Vagina (tissue), 2 donors: Measurements from ENCODE around the gene RPSA. TPM values are rescaled to one million over a fixed set of nuclear protein-coding genes. Genes with fewer than 3 reads are reported as not detected.

Source experiments
- DNase-seq, 2 donors: peaks; one replicate each; pipeline ENCODE4 v3.0.0-alpha.2; 2017; ENCODE audit errors: extremely low spot score in 2 of 2
- H3K27ac ChIP-seq: fragments of 200-600 bp; sonication (generic); one replicate; pipeline ENCODE4 v1.5.1; 2019
- H3K27me3 ChIP-seq: fragments of 200-600 bp; sonication (generic); one replicate; pipeline ENCODE4 v1.5.1; 2019
- H3K36me3 ChIP-seq, 2 donors: fragments of 200-600 bp; sonication (generic); one replicate each; pipeline ENCODE4 v1.5.1; 2017 to 2019
- H3K4me1 ChIP-seq: fragments of 200-600 bp; sonication (generic); one replicate; pipeline ENCODE4 v1.5.1; 2019
- H3K4me3 ChIP-seq, 2 donors: fragments of 200-600 bp; sonication (generic); 1 replicate in 1 of 2; 2 replicates in 1 of 2; pipeline ENCODE4 v1.5.1; 2016 to 2019
- H3K9me3 ChIP-seq: fragments of 200-600 bp; sonication (generic); one replicate; pipeline ENCODE4 v1.5.1; 2019
- POLR2A ChIP-seq, 2 donors: fragments of 450-650 bp; IDR thresholded peaks; one replicate each; pipeline ENCODE4 v1.6.1; 2017; ENCODE audit warnings: antibody characterized with exemption in 2 of 2, mild to moderate bottlenecking in 2 of 2, moderate library complexity in 2 of 2
- POLR2AphosphoS5 ChIP-seq, 2 donors: sonication (generic); formaldehyde crosslinking; IDR thresholded peaks; one replicate each; pipeline ENCODE4 v1.9.0; 2017; ENCODE audit warnings: antibody characterized with exemption in 2 of 2, mild to moderate bottlenecking in 2 of 2, low read depth in 1 of 2; ENCODE audit not compliant: insufficient read depth in 1 of 2
- intact Hi-C: fragments of 100-400 bp; cut with DNase I; formaldehyde crosslinking; loops from one replicate; pipeline ENCODE4 v1.15.1; 2023
- total RNA-seq: library from RNA; depleted of rRNA; stranded (reverse); fragments of >200 nt; gene quantifications from one replicate; pipeline ENCODE4 v1.2.3, GENCODE V29; 2016
- TF ChIP-seq, protein P1 (sequence below), 3 experiments: fragments of 450-650 bp in 2 of 3; fragments of 200-600 bp in 1 of 3; sonication (generic) in 1 of 3; IDR thresholded peaks; one replicate each; pipeline ENCODE4 v1.5.1; 2017 to 2019; ENCODE audit warnings: antibody characterized with exemption in 3 of 3, mild to moderate bottlenecking in 2 of 3, moderate library complexity in 2 of 3

The RPSA gene
- total RNA-seq, 1 donor from 2014 or later = 1,049 TPM

DNA sequence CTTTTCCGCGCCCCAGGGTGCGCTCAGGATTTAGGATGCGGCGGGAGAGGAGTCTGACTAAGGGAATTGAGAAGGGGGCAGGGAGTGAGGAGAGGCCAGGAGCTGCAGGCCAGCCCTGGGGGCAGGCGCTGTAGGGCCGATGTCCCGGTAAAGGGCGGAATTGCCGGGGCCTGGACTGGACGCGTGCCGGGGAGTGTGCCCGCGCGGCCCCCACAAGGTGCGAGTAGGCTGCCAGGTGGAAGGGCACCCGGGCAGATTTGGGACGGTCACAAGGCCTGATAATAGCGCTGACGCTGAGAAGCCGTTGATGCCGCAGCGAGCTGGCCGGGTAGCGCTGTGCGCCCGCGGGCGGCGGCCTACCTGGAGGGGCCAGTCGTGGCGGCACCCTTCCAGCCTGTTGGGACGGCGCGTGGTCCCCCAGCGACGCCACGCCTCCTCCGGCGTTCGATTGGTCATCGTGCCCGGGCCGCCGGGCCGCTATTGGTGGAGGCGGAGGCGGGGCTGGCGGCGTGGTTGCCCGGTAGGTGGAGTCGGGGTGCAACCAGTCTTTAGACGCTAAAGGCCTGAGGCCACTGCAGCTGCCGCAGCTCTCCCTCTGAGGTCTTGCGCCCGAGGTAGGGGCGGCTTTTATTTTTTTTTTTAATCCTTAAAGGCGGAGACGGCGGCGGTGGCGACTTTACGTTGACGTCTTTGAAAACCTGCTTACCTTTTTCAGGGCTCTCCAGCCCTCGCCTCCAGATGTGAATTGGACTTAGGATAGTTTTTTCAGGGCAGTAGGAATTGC lies 22.4 kb upstream of the RPSA start:
- Histone ChIP-seq H3K36me3 (no peaks in the 10 kb centered on the region), H3K9me3 (no peaks in the 10 kb centered on the region), H3K4me1 (peaks cover 38% of the 10 kb centered on the region), H3K27me3 (no peaks in the 10 kb centered on the region), H3K4me3 (peak overlapping the region; percentile 71 to 81), H3K27ac (peak overlapping the region; percentile 58)
- DNase-seq = peak in 1 of 2 donors; percentile 95
- intact Hi-C loops = no loop called here
- TF ChIP-seq POLR2A (IDR thresholded peaks at IDR 0.05) (peak in 1 of 2 donors; percentile 17), POLR2AphosphoS5 (IDR thresholded peaks at IDR 0.05; ENCODE audit: insufficient read depth in 1 of 2, low read depth in 1 of 2) (peak; percentile 58 to 73)
- TF ChIP-seq, protein P1, sequence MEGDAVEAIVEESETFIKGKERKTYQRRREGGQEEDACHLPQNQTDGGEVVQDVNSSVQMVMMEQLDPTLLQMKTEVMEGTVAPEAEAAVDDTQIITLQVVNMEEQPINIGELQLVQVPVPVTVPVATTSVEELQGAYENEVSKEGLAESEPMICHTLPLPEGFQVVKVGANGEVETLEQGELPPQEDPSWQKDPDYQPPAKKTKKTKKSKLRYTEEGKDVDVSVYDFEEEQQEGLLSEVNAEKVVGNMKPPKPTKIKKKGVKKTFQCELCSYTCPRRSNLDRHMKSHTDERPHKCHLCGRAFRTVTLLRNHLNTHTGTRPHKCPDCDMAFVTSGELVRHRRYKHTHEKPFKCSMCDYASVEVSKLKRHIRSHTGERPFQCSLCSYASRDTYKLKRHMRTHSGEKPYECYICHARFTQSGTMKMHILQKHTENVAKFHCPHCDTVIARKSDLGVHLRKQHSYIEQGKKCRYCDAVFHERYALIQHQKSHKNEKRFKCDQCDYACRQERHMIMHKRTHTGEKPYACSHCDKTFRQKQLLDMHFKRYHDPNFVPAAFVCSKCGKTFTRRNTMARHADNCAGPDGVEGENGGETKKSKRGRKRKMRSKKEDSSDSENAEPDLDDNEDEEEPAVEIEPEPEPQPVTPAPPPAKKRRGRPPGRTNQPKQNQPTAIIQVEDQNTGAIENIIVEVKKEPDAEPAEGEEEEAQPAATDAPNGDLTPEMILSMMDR (IDR thresholded peaks at IDR 0.05) = no peak

DNA sequence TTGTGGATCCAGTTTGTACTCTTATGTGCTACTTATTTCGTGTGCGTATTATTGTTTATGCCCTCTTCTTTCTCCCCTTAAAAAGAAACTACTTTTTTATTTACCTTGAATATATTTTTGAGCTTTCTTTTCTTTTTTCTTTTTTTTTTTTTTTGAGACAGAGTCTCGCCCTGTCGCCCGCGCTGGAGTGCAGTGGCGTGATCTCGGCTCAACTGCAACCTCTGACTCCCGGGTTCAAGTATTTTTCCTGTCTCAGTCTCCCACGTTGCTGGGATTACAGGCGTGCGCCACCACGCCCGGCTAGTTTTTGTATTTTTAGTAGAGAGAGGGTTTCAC lies 21.9 kb upstream of the RPSA start:
- TF ChIP-seq, protein P1 (IDR thresholded peaks at IDR 0.05) = no peak
- no peak for TF ChIP-seq POLR2AphosphoS5 (IDR thresholded peaks at IDR 0.05; ENCODE audit: insufficient read depth in 1 of 2, low read depth in 1 of 2)
- no peak for TF ChIP-seq POLR2A (IDR thresholded peaks at IDR 0.05)
- no peak for DNase-seq
- Histone ChIP-seq H3K4me1 (peaks cover 38% of the 10 kb centered on the region), H3K9me3 (no peaks in the 10 kb centered on the region), H3K27ac (no peak overlapping the region), H3K27me3 (no peaks in the 10 kb centered on the region), H3K4me3 (peak overlapping the region; percentile 71 to 81), H3K36me3 (peaks cover 0 to under 1% of the 10 kb centered on the region in 2 donors)
- intact Hi-C loops = no loop called here

GRCh38 chr3:39385456-39386090 lies 20.9 kb upstream of the RPSA start:
- TF ChIP-seq, protein P1 (IDR thresholded peaks at IDR 0.05) = no peak
- TF ChIP-seq POLR2AphosphoS5 (IDR thresholded peaks at IDR 0.05; ENCODE audit: insufficient read depth in 1 of 2, low read depth in 1 of 2) = no peak
- TF ChIP-seq POLR2A (IDR thresholded peaks at IDR 0.05) = no peak
- H3K4me1 ChIP-seq = peaks cover 38% of the 10 kb centered on the region
- no peak for DNase-seq
- H3K9me3 ChIP-seq = no peaks in the 10 kb centered on the region
- H3K4me3 ChIP-seq = no peak overlapping the region
- intact Hi-C loops = no loop called here
- H3K27me3 ChIP-seq = no peaks in the 10 kb centered on the region
- peaks cover 0 to 9% of the 10 kb centered on the region in 2 donors for H3K36me3 ChIP-seq
- H3K27ac ChIP-seq = no peak overlapping the region

- no peak overlapping the region for H3K4me3 ChIP-seq
- no peak for TF ChIP-seq POLR2AphosphoS5 (IDR thresholded peaks at IDR 0.05; ENCODE audit: insufficient read depth in 1 of 2, low read depth in 1 of 2)
- no peak for TF ChIP-seq POLR2A (IDR thresholded peaks at IDR 0.05)
- TF ChIP-seq, protein P1 (IDR thresholded peaks at IDR 0.05) = no peak
- no peaks in the 10 kb centered on the region for H3K27me3 ChIP-seq
- intact Hi-C loops = no loop called here
- peaks cover 0 to 16% of the 10 kb centered on the region in 2 donors for H3K36me3 ChIP-seq
- H3K9me3 ChIP-seq = no peaks in the 10 kb centered on the region
- DNase-seq = peak in 1 of 2 donors; percentile 62
- H3K4me1 ChIP-seq = peaks cover 38% of the 10 kb centered on the region
- no peak overlapping the region for H3K27ac ChIP-seq
Observed at GRCh38 chr3:39386318-39386717, 20.2 kb upstream of the RPSA start.
